Colonic mucosa (tissue), 4 donors: Measurements from ENCODE around the gene HDGFL2. TPM values are rescaled to one million over a fixed set of nuclear protein-coding genes. Genes with fewer than 3 reads are reported as not detected.

Experiments
- DNase-seq: peaks from one replicate; pipeline ENCODE4 v3.0.0-alpha.2; 2020
- H3K27ac ChIP-seq: fragments of 200-600 bp; one replicate; pipeline ENCODE4 v1.8.0; 2021
- H3K27me3 ChIP-seq: fragments of 200-600 bp; one replicate; pipeline ENCODE4 v1.8.0; 2021
- H3K36me3 ChIP-seq: fragments of 200-600 bp; one replicate; pipeline ENCODE4 v1.8.0; 2021
- H3K4me1 ChIP-seq: fragments of 200-600 bp; one replicate; pipeline ENCODE4 v1.8.0; 2021; ENCODE audit warnings: mild to moderate bottlenecking
- H3K4me3 ChIP-seq: fragments of 200-600 bp; one replicate; pipeline ENCODE4 v1.8.0; 2021
- H3K9ac ChIP-seq, 2 donors: one replicate each; pipeline ENCODE4 v1.7.0; 2013; ENCODE audit warnings: control low read depth in 2 of 2, low read depth in 2 of 2, low read length in 2 of 2
- H3K9me3 ChIP-seq: fragments of 200-600 bp; one replicate; pipeline ENCODE4 v1.8.0; 2021
- intact Hi-C: fragments of 100-400 bp; cut with DNase I; formaldehyde crosslinking; loops from one replicate; pipeline ENCODE4 v1.14.1; 2022
- total RNA-seq, 2 donors: library from RNA; stranded (reverse); fragmentation: NEBNext Ultra II Directional in 1 of 2; extraction: Animal tissue kit (Norgen Biotek cat#: 25700) in 1 of 2; gene quantifications; one replicate each; pipeline ENCODE4 v1.2.1, GENCODE V29; 2021
- TF ChIP-seq, protein P1 (sequence below): fragments of 200-600 bp; IDR thresholded peaks from one replicate; pipeline ENCODE4 v1.8.0; 2022; ENCODE audit warnings: antibody characterized with exemption, mild to moderate bottlenecking
- donor health status: healthy.
- donor health status: DM: no; HTN: no; CAD: no.
- donor health status: DM: no; HTN: no; CAD: no.

Gene HDGFL2
- total RNA-seq, 2 donors from 2014 or later: 32.7 to 55.0 TPM

DNA sequence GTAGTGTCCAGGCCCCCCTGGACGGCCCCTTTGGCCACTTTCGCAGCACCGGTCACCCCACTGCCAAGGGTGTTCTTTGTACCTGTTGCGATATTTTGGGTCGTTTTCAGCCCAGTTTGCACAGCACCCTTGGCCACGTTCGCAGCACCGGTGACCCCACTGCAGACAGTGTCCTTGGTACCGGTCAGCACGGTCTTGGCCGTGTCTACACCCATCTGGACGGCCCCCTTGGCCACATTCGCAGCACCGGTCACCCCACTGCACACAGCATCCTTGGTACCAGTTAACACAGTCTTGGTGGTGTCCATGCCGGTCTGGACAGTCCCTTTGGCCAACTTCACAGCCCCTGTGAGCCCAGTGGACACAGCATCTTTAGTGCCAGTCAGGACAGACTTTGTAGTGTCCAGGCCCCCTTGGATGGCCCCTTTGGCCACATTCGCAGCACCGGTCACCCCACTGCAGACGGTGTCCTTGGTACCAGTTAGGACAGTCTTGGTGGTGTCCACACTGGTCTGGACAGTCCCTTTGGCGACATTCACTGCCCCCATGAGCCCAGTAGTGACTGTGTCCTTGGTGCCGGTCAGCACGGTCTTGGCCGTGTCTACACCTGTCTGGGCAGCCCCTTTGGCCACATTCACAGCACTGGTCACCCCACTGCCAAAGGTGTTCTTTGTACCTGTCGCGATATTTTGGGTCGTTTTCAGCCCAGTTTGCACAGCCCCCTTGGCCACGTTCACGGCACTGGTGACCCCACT lies 39.4 kb downstream of the HDGFL2 start:
- intact Hi-C loops: no loop called here
- no peaks in the 10 kb centered on the region for H3K27me3 ChIP-seq
- no peaks in the 10 kb centered on the region for H3K9me3 ChIP-seq
- H3K4me3 ChIP-seq: no peak overlapping the region
- no peak for DNase-seq
- no peaks in the 10 kb centered on the region for H3K4me1 ChIP-seq
- no peaks in the 10 kb centered on the region for H3K36me3 ChIP-seq
- no peak overlapping the region for H3K27ac ChIP-seq
- TF ChIP-seq, protein P1, sequence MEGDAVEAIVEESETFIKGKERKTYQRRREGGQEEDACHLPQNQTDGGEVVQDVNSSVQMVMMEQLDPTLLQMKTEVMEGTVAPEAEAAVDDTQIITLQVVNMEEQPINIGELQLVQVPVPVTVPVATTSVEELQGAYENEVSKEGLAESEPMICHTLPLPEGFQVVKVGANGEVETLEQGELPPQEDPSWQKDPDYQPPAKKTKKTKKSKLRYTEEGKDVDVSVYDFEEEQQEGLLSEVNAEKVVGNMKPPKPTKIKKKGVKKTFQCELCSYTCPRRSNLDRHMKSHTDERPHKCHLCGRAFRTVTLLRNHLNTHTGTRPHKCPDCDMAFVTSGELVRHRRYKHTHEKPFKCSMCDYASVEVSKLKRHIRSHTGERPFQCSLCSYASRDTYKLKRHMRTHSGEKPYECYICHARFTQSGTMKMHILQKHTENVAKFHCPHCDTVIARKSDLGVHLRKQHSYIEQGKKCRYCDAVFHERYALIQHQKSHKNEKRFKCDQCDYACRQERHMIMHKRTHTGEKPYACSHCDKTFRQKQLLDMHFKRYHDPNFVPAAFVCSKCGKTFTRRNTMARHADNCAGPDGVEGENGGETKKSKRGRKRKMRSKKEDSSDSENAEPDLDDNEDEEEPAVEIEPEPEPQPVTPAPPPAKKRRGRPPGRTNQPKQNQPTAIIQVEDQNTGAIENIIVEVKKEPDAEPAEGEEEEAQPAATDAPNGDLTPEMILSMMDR: no peak
- no peak overlapping the region for H3K9ac ChIP-seq

DNA sequence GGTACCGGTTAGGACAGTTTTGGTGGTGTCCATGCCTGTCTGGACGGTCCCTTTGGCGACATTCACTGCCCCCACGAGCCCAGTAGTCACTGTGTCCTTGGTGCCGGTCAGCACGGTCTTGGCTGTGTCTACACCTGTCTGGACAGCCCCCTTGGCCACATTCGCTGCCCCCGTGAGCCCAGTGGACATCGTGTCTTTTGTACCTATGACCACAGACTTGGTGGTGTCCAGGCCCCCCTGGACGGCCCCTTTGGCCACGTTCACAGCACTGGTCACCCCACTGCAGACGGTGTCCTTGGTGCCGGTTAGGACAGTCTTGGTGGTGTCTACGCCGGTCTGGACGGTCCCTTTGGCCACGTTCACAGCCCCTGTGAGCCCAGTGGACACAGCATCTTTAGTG lies 40.0 kb downstream of the HDGFL2 start:
- no peak for DNase-seq
- Histone ChIP-seq H3K9ac (no peak overlapping the region), H3K4me3 (no peak overlapping the region), H3K27me3 (no peaks in the 10 kb centered on the region), H3K4me1 (no peaks in the 10 kb centered on the region), H3K9me3 (no peaks in the 10 kb centered on the region), H3K36me3 (no peaks in the 10 kb centered on the region), H3K27ac (no peak overlapping the region)
- TF ChIP-seq, protein P1: no peak
- intact Hi-C loops: no loop called here

DNA sequence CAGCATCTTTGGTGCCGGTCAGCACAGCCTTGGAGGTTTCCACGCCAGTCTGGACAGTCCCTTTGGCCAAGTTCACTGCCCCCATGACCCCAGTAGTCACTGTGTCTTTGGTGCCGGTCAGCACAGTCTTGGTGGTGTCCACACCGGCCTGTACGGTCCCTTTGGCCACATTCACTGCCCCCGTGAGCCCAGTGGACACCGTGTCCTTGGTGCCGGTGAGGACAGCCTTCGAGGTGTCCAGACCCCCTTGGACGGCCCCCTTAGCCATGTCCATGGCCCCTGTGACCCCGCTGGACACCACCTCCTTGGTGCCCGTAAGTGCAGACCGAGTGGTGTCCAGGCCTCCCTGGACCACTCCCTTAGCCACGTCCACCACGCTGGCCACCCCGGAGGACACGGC lies 41.2 kb downstream of the HDGFL2 start:
- Histone ChIP-seq H3K4me3 (no peak overlapping the region), H3K27me3 (no peaks in the 10 kb centered on the region), H3K9ac (no peak overlapping the region), H3K4me1 (no peaks in the 10 kb centered on the region), H3K9me3 (no peaks in the 10 kb centered on the region), H3K27ac (no peak overlapping the region), H3K36me3 (no peaks in the 10 kb centered on the region)
- TF ChIP-seq, protein P1: no peak
- intact Hi-C loops: no loop called here
- DNase-seq: no peak

DNA sequence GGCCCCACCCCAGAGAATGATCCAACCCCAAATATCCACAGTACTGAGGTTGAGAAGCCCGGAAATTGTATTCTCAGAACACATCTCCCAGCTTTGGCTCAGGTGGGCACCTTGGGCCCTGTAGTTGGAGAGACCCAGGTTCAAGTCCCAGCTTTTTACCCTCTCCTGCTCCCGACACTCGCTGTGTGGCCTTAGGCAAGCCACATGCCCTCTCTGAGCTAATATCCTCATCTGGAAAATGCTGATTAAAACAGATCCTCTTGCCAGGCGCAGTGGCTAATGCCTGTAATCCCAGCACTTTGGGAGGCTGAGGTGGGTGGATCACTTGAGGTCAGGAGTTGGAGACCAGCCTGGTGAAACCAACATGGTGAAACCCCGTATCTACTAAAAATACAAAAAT lies 43.6 kb downstream of the HDGFL2 start:
- no peaks in the 10 kb centered on the region for H3K36me3 ChIP-seq
- no peaks in the 10 kb centered on the region for H3K9me3 ChIP-seq
- no peak for DNase-seq
- no peaks in the 10 kb centered on the region for H3K27me3 ChIP-seq
- no peak overlapping the region for H3K27ac ChIP-seq
- no peak overlapping the region for H3K4me3 ChIP-seq
- H3K4me1 ChIP-seq: no peaks in the 10 kb centered on the region
- TF ChIP-seq, protein P1: no peak
- intact Hi-C loops: no loop called here
- no peak overlapping the region for H3K9ac ChIP-seq

DNA sequence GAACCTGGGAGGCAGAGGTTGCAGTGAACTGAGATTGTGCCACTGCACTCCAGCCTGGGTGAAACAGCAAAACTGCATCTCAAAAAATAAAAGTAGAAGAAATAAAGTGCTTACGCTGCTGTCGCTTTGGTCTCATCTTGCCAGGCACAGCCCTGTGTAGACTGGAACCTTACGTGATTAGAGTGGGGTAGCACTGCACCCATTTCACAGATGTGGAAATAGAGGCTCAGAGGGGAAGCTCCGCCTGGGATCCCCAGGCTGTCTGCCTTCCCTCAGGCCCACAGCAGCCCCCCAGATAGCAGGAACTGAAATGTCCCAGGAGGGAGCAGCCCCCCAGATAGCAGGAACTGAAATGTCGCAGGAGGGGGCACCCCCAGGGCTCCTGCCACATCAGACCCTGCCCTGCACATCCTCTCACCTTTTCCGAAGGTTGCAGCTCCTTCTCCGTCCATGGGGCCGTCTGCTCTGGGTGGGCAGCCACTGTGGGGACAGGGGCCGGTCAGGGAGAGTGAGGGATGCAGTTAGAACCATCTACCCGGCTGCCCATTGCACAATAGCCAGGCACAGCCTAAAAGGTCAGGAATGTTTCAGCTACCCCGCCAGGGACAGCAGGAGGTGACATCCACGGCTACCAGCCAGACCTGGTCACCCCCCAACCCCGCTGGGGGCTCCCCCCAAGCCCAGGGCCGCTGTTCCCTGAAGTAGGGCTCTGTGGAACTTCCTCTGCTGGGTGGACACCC lies 44.3 kb downstream of the HDGFL2 start:
- no peak overlapping the region for H3K9ac ChIP-seq
- no peak for DNase-seq
- no peaks in the 10 kb centered on the region for H3K4me1 ChIP-seq
- no peak overlapping the region for H3K4me3 ChIP-seq
- H3K9me3 ChIP-seq: no peaks in the 10 kb centered on the region
- TF ChIP-seq, protein P1: no peak
- H3K27ac ChIP-seq: no peak overlapping the region
- intact Hi-C loops: no loop called here
- H3K36me3 ChIP-seq: no peaks in the 10 kb centered on the region
- H3K27me3 ChIP-seq: no peaks in the 10 kb centered on the region
